ENCODE data around the gene PRR15L.
"Not testable (repeated sequence)": the region's sequence is repeated elsewhere in the genome, so short reads cannot be mapped to it uniquely, and the experiment has no call there.

PRR15L gene

GRCh38 chr17:47935468-47935867 is 22.2 kb downstream of the PRR15L start:
- not testable (repeated sequence) for DNase-seq (ENCODE audit: low spot score)

GRCh38 chr17:47934856-47935255 is 22.8 kb downstream of the PRR15L start:
- peak; percentile 37 for DNase-seq (ENCODE audit: low spot score)

GRCh38 chr17:47931848-47932247 is 25.8 kb downstream of the PRR15L start:
- DNase-seq (ENCODE audit: low spot score), result no peak

GRCh38 chr17:47929218-47930000 is 28.3 kb downstream of the PRR15L start:
- DNase-seq (ENCODE audit: low spot score), result no peak

GRCh38 chr17:47928415-47928814 is 29.3 kb downstream of the PRR15L start:
- no peak for DNase-seq (ENCODE audit: low spot score)

GRCh38 chr17:47927821-47928400 is 29.8 kb downstream of the PRR15L start:
- no peak for DNase-seq (ENCODE audit: low spot score)

- DNase-seq (ENCODE audit: low spot score), result no peak
Measured at GRCh38 chr17:47925678-47925988, 32.0 kb downstream of the PRR15L start.

GRCh38 chr17:47924785-47925677 is 32.7 kb downstream of the PRR15L start:
- no peak for DNase-seq (ENCODE audit: low spot score)

- DNase-seq (ENCODE audit: low spot score), result not testable (repeated sequence)
Measured at GRCh38 chr17:47919889-47920288, 37.8 kb downstream of the PRR15L start.

- DNase-seq (ENCODE audit: low spot score), result no peak
Measured at GRCh38 chr17:47918991-47919390, 38.7 kb downstream of the PRR15L start.

GRCh38 chr17:47918006-47918405 is 39.7 kb downstream of the PRR15L start:
- DNase-seq (ENCODE audit: low spot score), result no peak

- DNase-seq (ENCODE audit: low spot score), result no peak
Measured at GRCh38 chr17:47917581-47917980, 40.1 kb downstream of the PRR15L start.

GRCh38 chr17:47916489-47917208 is 41.0 kb downstream of the PRR15L start:
- no peak for DNase-seq (ENCODE audit: low spot score)

GRCh38 chr17:47915776-47916398 is 41.8 kb downstream of the PRR15L start:
- DNase-seq (ENCODE audit: low spot score), result no peak

GRCh38 chr17:47914306-47914948 is 43.3 kb downstream of the PRR15L start:
- no peak for DNase-seq (ENCODE audit: low spot score)

- no peak for DNase-seq (ENCODE audit: low spot score)
Measured at GRCh38 chr17:47913050-47913449, 44.6 kb downstream of the PRR15L start.

GRCh38 chr17:47907932-47908562 is 49.6 kb downstream of the PRR15L start:
- no peak for DNase-seq (ENCODE audit: low spot score)

GRCh38 chr17:47906443-47906842 is 51.2 kb downstream of the PRR15L start:
- no peak for DNase-seq (ENCODE audit: low spot score)

GRCh38 chr17:47905221-47905733 is 52.4 kb downstream of the PRR15L start:
- DNase-seq (ENCODE audit: low spot score), result peak; percentile 85

- no peak for DNase-seq (ENCODE audit: low spot score)
Measured at GRCh38 chr17:47902039-47902744, 55.5 kb downstream of the PRR15L start.

Data from hepatic stellate cell (primary cell).